ENCODE data around the gene SECISBP2. TPM values are rescaled to one million over a fixed set of nuclear protein-coding genes. Genes with fewer than 3 reads are reported as not detected.

SECISBP2 gene
- total and polyA plus RNA-seq, 4 donors: 14.2 to 37.7 (median 24.3) TPM

GRCh38 chr9:89400403-89401116 lies 82.3 kb downstream of the SECISBP2 start (continued):
- TF ChIP-seq MAX (IDR thresholded peaks at IDR 0.05): no peak

DNA sequence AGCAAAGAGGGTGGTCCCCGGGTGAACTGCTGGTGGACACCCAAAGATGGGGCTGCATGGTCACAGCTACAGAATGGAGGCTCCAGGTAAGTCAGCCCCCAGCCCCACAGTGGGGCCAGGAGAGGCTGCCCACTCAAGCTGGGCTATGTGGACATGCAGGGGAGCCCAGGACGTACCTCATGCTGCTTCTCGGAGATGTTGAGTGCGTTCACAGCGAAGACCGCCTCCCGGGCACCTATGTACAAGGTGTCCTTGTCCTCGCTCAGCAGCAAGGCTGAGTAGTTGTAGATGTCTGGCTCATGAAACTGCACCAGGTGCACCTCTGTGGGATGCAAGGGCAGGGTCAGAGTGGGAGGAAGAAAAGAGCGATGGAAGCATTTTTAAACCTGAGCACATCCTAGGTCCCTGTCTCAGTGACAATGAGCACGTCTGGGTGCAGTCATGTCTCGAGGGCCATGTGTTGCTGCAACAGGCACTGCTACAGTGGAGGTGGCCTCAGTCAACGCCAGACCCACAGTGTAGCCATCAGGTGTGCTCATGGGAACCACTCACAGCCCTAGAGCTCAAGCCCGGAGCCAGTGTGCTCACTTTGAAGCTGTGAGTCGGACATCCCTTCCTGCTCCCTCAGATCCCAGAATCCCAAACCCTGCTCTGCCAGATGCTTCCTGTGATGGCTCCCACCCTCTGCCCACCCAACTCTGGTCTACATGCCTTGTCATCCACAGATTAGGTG lies 84.6 kb downstream of the SECISBP2 start:
- Histone ChIP-seq H3K9ac (ENCODE audit: low read depth in 1 of 2, low read length in 2 of 2) (no peak overlapping the region), H3K4me3 (ENCODE audit: low read depth in 1 of 3, low read length in 3 of 3) (no peak overlapping the region), H3K9me3 (ENCODE audit: control insufficient read depth in 4 of 4, low read length in 3 of 4) (no peaks in the 10 kb centered on the region), H3K27me3 (ENCODE audit: control insufficient read depth in 4 of 4, insufficient read depth in 4 of 4, low read length in 3 of 4) (no peaks in the 10 kb centered on the region), H3K27ac (ENCODE audit: low read depth in 1 of 2, low read length in 2 of 2) (no peak overlapping the region), H3K4me1 (ENCODE audit: control insufficient read depth in 4 of 4, insufficient read depth in 4 of 4, low read length in 3 of 4) (peaks cover 0 to 3% (median 0%) of the 10 kb centered on the region in 4 donors), H3K36me3 (ENCODE audit: control insufficient read depth in 4 of 4, insufficient read depth in 3 of 4, low read depth in 1 of 4, low read length in 3 of 4) (peaks cover 0 to 3% (median 0%) of the 10 kb centered on the region in 4 donors)
- DNase-seq (ENCODE audit: low spot score): no peak
- WGBS: 94% methylated on average over 14 of the region's 14 CpGs
- TF ChIP-seq GABPA (IDR thresholded peaks at IDR 0.05 in 1 of 2, conservative IDR thresholded peaks at IDR 0.05 in 1 of 2) (no peak), YY1 (IDR thresholded peaks at IDR 0.05) (no peak), RAD21 (IDR thresholded peaks at IDR 0.05) (no peak), EGR1 (IDR thresholded peaks at IDR 0.05; ENCODE audit: low read depth in 2 of 2) (no peak), HNF4A (conservative IDR thresholded peaks at IDR 0.05) (no peak), HNF4G (IDR thresholded peaks at IDR 0.05) (no peak), ZBTB33 (IDR thresholded peaks at IDR 0.05) (no peak), RXRA (IDR thresholded peaks at IDR 0.05) (no peak), MAX (IDR thresholded peaks at IDR 0.05) (no peak), SP1 (IDR thresholded peaks at IDR 0.05) (no peak), TAF1 (conservative IDR thresholded peaks at IDR 0.05) (no peak), FOXA2 (IDR thresholded peaks at IDR 0.05) (no peak), NR2F2 (IDR thresholded peaks at IDR 0.05) (no peak), CTCF (IDR thresholded peaks at IDR 0.05; ENCODE audit: low read depth, low read length, missing input control) (no peak), REST (IDR thresholded peaks at IDR 0.05) (no peak), JUND (IDR thresholded peaks at IDR 0.05) (no peak), FOXA1 (IDR thresholded peaks at IDR 0.05) (no peak)
- TF ChIP-seq, protein P1, sequence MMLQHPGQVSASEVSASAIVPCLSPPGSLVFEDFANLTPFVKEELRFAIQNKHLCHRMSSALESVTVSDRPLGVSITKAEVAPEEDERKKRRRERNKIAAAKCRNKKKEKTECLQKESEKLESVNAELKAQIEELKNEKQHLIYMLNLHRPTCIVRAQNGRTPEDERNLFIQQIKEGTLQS (IDR thresholded peaks at IDR 0.05): no peak

Measured in liver (tissue), 9 donors.